IPS-NIHi7 (cell line): ENCODE results near the gene NBPF6.
"Not testable (repeated sequence)": the region's sequence is repeated elsewhere in the genome, so short reads cannot be mapped to it uniquely, and the experiment has no call there.

Source experiments
- DNase-seq: peaks from one replicate; pipeline ENCODE4 v3.0.0; 2012; ENCODE audit warnings: mixed read lengths; ENCODE audit errors: extremely low spot score

Gene NBPF6

GRCh38 chr1:108496856-108497255 lies 46.7 kb downstream of the NBPF6 start:
- DNase-seq = not testable (repeated sequence)

- no peak for DNase-seq
These were observed 52.0 kb downstream of the NBPF6 start for GRCh38 chr1:108502138-108502537.

- DNase-seq = no peak
These were observed 52.5 kb downstream of the NBPF6 start for GRCh38 chr1:108502624-108503023.

GRCh38 chr1:108503062-108503733 lies 53.1 kb downstream of the NBPF6 start:
- peak; percentile 23 for DNase-seq

- no peak for DNase-seq
These were observed 54.3 kb downstream of the NBPF6 start for GRCh38 chr1:108504447-108504846.

- no peak for DNase-seq
These were observed 55.6 kb downstream of the NBPF6 start for GRCh38 chr1:108505763-108506070.

- no peak for DNase-seq
These were observed 61.6 kb downstream of the NBPF6 start for GRCh38 chr1:108511764-108512163.

- peak; percentile 23 for DNase-seq
These were observed 62.3 kb downstream of the NBPF6 start for GRCh38 chr1:108512239-108513043.

- DNase-seq = no peak
These were observed 62.9 kb downstream of the NBPF6 start for GRCh38 chr1:108513044-108513415.

- DNase-seq = not testable (repeated sequence)
These were observed 63.8 kb downstream of the NBPF6 start for GRCh38 chr1:108513914-108514313.

GRCh38 chr1:108517301-108517897 lies 67.3 kb downstream of the NBPF6 start:
- DNase-seq = not testable (repeated sequence)
